IPS-15b (cell line): ENCODE results near the gene PLXND1.

ENCODE experiments used
- H3K27me3 ChIP-seq: one replicate; pipeline ENCODE4 v1.6.1; 2013; ENCODE audit warnings: low read length; ENCODE audit not compliant: control insufficient read depth, insufficient read depth
- H3K36me3 ChIP-seq: one replicate; pipeline ENCODE4 v1.6.1; 2013; ENCODE audit warnings: low read length; ENCODE audit not compliant: control insufficient read depth, insufficient read depth
- H3K4me1 ChIP-seq: one replicate; pipeline ENCODE4 v1.6.1; 2013; ENCODE audit warnings: mild to moderate bottlenecking, low read length; ENCODE audit not compliant: control insufficient read depth, insufficient read depth
- H3K4me3 ChIP-seq: one replicate; pipeline ENCODE4 v1.5.1; 2013; ENCODE audit warnings: low read depth, low read length
- H3K9ac ChIP-seq: one replicate; pipeline ENCODE4 v1.6.1; 2013; ENCODE audit warnings: low read depth, mild to moderate bottlenecking, low read length
- H3K9me3 ChIP-seq: one replicate; pipeline ENCODE4 v1.6.1; 2013; ENCODE audit warnings: mild to moderate bottlenecking, low read length; ENCODE audit not compliant: control insufficient read depth, insufficient read depth

The PLXND1 gene

DNA sequence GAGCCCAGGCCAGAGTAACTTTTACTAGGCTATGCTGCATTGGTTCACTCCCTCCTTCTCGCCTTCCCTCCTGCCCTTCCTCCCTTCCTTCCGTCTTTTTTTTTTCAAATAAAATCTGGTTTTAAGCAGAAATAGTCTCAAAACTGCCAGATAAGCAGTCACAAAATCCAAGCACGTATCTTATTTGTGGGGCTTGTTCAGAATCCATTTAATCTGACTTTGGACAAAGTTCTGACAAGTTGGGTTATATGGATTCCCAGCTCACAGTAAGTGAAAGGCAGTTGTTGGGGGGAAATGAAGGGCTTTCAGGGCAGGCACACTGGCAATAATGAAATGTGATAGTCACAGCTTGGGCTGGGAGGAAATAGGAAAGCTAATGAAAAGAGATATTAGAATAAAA, 32.0 kb upstream of the PLXND1 start:
- Histone ChIP-seq H3K4me3 (no peak overlapping the region), H3K9me3 (no peaks in the 10 kb centered on the region), H3K4me1 (peaks cover 4% of the 10 kb centered on the region), H3K27me3 (no peaks in the 10 kb centered on the region), H3K36me3 (no peaks in the 10 kb centered on the region), H3K9ac (no peak overlapping the region)

- Histone ChIP-seq H3K9ac (no peak overlapping the region), H3K4me3 (no peak overlapping the region), H3K27me3 (no peaks in the 10 kb centered on the region), H3K4me1 (no peaks in the 10 kb centered on the region), H3K36me3 (no peaks in the 10 kb centered on the region), H3K9me3 (no peaks in the 10 kb centered on the region)
Observed at GRCh38 chr3:129636082-129636481, 29.6 kb upstream of the PLXND1 start.

GRCh38 chr3:129635656-129636055, 29.2 kb upstream of the PLXND1 start:
- Histone ChIP-seq H3K4me3 (no peak overlapping the region), H3K27me3 (no peaks in the 10 kb centered on the region), H3K36me3 (no peaks in the 10 kb centered on the region), H3K4me1 (no peaks in the 10 kb centered on the region), H3K9me3 (no peaks in the 10 kb centered on the region), H3K9ac (no peak overlapping the region)

- H3K4me1 ChIP-seq = no peaks in the 10 kb centered on the region
Observed at GRCh38 chr3:129633751-129634481, 27.4 kb upstream of the PLXND1 start.

GRCh38 chr3:129632977-129633376, 26.5 kb upstream of the PLXND1 start:
- Histone ChIP-seq H3K9me3 (no peaks in the 10 kb centered on the region), H3K9ac (no peak overlapping the region), H3K36me3 (no peaks in the 10 kb centered on the region), H3K4me3 (no peak overlapping the region), H3K4me1 (no peaks in the 10 kb centered on the region), H3K27me3 (no peaks in the 10 kb centered on the region)

More at GRCh38 chr3:129633751-129634481, 27.4 kb upstream of the PLXND1 start:
- no peaks in the 10 kb centered on the region for H3K27me3 ChIP-seq
- no peak overlapping the region for H3K9ac ChIP-seq
- H3K4me3 ChIP-seq = no peak overlapping the region
- H3K9me3 ChIP-seq = no peaks in the 10 kb centered on the region
- H3K36me3 ChIP-seq = no peaks in the 10 kb centered on the region

DNA sequence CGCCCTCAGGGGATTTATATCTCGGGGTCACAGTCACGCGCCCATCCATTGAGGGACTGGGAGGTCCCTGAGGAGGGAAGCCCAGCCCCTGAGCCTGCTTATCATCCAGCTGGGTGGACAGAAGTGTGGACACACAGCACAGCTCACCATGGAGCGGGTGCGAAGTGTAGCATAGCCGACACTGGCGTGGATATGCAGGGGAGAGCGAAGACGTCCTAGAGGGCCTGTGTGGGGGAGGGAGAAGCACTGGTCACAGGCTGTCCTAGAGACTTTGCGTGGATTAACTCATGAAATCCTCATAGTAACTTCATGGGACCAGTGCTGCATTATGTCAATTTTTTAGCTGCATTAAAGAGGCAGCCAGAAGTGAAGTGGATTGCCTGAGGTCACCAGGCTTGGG, 26.1 kb upstream of the PLXND1 start:
- Histone ChIP-seq H3K36me3 (no peaks in the 10 kb centered on the region), H3K4me1 (no peaks in the 10 kb centered on the region), H3K27me3 (no peaks in the 10 kb centered on the region), H3K9ac (no peak overlapping the region), H3K9me3 (no peaks in the 10 kb centered on the region), H3K4me3 (no peak overlapping the region)

DNA sequence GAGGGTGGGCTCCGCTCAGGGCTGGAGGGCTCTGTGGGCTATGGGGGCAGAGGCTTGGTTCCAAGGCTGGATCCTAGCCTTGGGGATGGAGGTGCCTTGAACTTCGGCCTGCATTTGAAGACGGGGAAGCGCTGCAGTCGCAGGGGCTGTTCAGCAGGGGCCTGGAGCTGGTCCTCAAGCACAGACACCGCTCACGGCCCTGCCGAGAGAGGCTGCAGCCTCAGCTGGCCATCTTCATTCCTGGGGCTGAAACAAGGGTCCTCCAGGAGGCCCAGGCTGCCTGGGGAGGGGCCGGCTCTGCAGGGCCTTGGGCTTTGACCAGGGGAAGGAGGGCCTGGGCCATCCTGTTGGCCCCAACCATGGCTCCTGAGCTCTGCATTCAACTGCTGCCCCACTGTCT, 25.6 kb upstream of the PLXND1 start:
- Histone ChIP-seq H3K9me3 (no peaks in the 10 kb centered on the region), H3K36me3 (no peaks in the 10 kb centered on the region), H3K4me3 (no peak overlapping the region), H3K27me3 (no peaks in the 10 kb centered on the region), H3K4me1 (no peaks in the 10 kb centered on the region), H3K9ac (no peak overlapping the region)

- Histone ChIP-seq H3K9me3 (no peaks in the 10 kb centered on the region), H3K4me3 (no peak overlapping the region), H3K9ac (no peak overlapping the region), H3K27me3 (no peaks in the 10 kb centered on the region), H3K4me1 (peaks cover 7% of the 10 kb centered on the region), H3K36me3 (no peaks in the 10 kb centered on the region)
Observed at GRCh38 chr3:129629011-129629410, 22.5 kb upstream of the PLXND1 start.

- Histone ChIP-seq H3K36me3 (no peaks in the 10 kb centered on the region), H3K9ac (no peak overlapping the region), H3K4me3 (peak overlapping the region; percentile 80), H3K27me3 (no peaks in the 10 kb centered on the region), H3K9me3 (no peaks in the 10 kb centered on the region), H3K4me1 (peaks cover 7% of the 10 kb centered on the region)
Observed at GRCh38 chr3:129628169-129628522, 21.7 kb upstream of the PLXND1 start.

- H3K9me3 ChIP-seq = no peaks in the 10 kb centered on the region
- H3K4me3 ChIP-seq = peak overlapping the region; percentile 80
- H3K4me1 ChIP-seq = peaks cover 7% of the 10 kb centered on the region
- H3K27me3 ChIP-seq = no peaks in the 10 kb centered on the region
- no peaks in the 10 kb centered on the region for H3K36me3 ChIP-seq
- H3K9ac ChIP-seq = peak overlapping the region; percentile 71
Observed at GRCh38 chr3:129627350-129628168, 21.1 kb upstream of the PLXND1 start.

DNA sequence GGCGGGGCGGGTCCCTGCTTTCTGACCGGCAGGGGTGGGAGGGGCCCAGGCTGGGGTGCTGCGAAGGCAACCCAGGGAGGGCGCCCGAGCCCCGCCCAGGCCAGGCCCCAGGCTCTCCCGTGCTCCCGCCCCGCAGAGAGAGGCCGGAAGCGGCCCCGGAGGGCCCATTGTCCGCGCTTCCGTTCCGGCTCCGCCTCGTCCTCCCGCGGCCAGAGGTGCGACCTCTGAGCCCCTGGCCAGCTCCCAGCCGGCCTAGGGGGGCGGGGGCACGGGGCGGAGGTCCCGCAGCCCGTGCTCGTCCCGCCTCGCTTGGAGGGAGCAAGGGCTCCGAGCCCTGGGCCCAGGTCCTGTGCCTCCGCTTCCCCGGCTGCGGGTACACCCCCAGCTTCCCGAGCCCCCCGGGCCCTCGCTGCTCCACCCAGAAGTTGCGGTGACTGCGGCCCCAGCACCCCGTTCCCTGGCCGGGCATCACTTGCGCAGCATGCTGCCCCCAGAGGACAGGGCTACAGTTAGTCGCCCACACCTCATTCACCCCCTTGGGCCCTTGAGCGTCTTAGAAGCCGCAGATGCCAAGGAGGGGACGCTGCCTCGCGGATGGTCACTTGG, 20.4 kb upstream of the PLXND1 start:
- Histone ChIP-seq H3K9ac (peak overlapping the region; percentile 71), H3K4me1 (peaks cover 7% of the 10 kb centered on the region), H3K27me3 (no peaks in the 10 kb centered on the region), H3K4me3 (peak overlapping the region; percentile 80), H3K9me3 (no peaks in the 10 kb centered on the region), H3K36me3 (no peaks in the 10 kb centered on the region)
